D721Med (cell line): ENCODE data around the gene MEF2A.
"Not testable (repeated sequence)": the region's sequence is repeated elsewhere in the genome, so short reads cannot be mapped to it uniquely, and the experiment has no call there.

Experiments
- DNase-seq: peaks from one replicate; pipeline ENCODE4 v3.0.0; 2011; ENCODE audit warnings: low spot score; ENCODE audit not compliant: insufficient read length
- FAIRE-seq: peaks from 2 replicates; lab custom pipeline; 2011; peaks lifted over from hg19 to GRCh38; lab: Jason Lieb, UNC
- TF ChIP-seq, protein P1 (sequence below): IDR thresholded peaks from 2 replicates; pipeline ENCODE4 v1.5.1; 2012; ENCODE audit warnings: mild to moderate bottlenecking, control low read depth; ENCODE audit not compliant: insufficient read depth; ENCODE audit errors: missing control alignments

MEF2A gene

GRCh38 chr15:99657996-99658395 is 92.2 kb downstream of the MEF2A start:
- DNase-seq, result no peak
- TF ChIP-seq, protein P1, sequence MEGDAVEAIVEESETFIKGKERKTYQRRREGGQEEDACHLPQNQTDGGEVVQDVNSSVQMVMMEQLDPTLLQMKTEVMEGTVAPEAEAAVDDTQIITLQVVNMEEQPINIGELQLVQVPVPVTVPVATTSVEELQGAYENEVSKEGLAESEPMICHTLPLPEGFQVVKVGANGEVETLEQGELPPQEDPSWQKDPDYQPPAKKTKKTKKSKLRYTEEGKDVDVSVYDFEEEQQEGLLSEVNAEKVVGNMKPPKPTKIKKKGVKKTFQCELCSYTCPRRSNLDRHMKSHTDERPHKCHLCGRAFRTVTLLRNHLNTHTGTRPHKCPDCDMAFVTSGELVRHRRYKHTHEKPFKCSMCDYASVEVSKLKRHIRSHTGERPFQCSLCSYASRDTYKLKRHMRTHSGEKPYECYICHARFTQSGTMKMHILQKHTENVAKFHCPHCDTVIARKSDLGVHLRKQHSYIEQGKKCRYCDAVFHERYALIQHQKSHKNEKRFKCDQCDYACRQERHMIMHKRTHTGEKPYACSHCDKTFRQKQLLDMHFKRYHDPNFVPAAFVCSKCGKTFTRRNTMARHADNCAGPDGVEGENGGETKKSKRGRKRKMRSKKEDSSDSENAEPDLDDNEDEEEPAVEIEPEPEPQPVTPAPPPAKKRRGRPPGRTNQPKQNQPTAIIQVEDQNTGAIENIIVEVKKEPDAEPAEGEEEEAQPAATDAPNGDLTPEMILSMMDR, result no peak
- no peak for FAIRE-seq

DNA sequence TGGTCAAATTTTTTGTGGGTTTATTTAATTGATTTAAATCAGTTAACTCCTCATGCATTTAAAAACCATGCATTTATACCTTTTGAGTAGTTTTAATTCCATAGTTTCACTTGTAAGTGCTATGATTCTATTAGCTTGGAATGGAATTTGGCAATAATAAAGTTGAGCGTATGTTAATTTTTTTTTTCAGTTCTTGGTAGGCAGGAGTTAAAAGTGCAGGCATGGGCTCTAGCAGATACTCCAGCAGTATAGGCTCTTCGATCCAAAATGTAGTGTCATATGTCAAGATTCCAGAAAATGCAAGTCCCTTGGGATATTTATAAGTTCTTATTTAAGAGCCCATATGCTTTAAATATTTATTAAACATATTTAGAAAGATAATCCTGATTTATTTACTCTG is 97.1 kb downstream of the MEF2A start:
- no peak for FAIRE-seq
- no peak for DNase-seq
- TF ChIP-seq, protein P1, result no peak

DNA sequence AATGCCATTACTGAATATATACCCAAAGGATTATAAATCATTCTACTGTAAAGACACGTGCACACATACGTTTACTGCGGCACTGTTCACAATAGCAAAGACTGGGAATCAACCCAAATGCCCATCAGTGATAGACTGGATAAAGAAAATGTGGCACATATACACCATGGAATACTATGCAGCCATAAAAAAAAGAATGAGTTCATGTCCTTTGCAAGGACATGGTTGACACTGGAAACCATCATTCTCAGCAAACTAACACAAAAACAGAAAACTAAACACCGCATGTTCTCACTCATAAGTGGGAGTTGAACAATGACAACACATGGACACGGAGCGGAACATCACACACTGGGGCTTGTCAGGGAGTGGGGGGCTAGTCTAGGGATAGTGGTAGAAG is 100.3 kb downstream of the MEF2A start:
- not testable (repeated sequence) for DNase-seq, FAIRE-seq

GRCh38 chr15:99668533-99669182 is 102.9 kb downstream of the MEF2A start:
- FAIRE-seq (no peak), DNase-seq (no peak)
- TF ChIP-seq, protein P1, result no peak

DNA sequence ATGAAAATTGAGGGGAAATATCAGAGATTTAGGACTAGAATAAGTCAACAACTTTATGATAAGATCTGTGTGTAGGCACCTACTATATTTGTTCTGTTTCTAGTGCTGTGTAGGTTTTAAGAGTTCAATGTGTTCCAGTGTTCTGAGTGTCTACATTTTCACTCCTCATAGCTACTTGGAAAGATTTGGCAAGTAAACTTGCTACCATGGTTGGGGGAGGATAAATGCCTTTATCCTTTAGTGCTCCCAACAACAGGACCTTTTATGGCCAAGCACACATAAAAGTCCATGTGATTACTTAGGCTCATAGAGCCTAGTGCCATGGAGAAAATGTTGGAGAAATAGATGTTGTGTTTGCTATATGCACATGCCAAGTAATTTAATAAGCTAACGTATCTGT is 103.5 kb downstream of the MEF2A start:
- FAIRE-seq, result no peak
- TF ChIP-seq, protein P1, result no peak
- no peak for DNase-seq

GRCh38 chr15:99671926-99672635 is 106.3 kb downstream of the MEF2A start:
- TF ChIP-seq, protein P1, result no peak
- FAIRE-seq (no peak), DNase-seq (no peak)

GRCh38 chr15:99673111-99673510 is 107.3 kb downstream of the MEF2A start:
- no peak for DNase-seq
- TF ChIP-seq, protein P1, result no peak
- no peak for FAIRE-seq
